ENCODE results near the gene MAP3K20.
A peak's percentile ranks its signal among the peaks of the same experiment; 100 is the strongest.

MAP3K20 gene

DNA sequence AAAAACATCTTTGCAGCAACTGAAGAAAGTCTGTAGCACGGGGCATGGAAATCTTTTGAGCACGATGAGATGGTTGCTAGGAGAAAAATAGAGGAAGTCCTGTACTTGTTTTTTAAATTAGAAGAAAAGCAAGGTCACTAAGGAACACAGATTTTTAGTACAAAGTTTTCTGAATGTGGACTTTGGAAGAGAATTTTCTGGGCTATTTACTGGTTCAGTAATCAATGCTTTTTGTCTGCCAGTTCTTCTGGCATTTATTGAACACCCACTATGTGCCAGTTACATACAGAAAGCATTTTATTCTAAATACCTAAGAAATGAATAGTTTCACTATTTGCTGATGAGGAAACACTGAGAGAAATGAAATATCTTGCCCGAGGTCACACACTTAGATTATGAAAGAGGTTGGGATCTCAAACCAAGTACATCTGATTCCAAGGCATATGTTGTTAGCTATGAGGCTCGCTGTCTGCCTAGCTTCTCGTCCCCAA lies 15.6 kb upstream of the MAP3K20 start:
- DNase-seq (ENCODE audit: low spot score): no peak
- TF ChIP-seq, protein P1, sequence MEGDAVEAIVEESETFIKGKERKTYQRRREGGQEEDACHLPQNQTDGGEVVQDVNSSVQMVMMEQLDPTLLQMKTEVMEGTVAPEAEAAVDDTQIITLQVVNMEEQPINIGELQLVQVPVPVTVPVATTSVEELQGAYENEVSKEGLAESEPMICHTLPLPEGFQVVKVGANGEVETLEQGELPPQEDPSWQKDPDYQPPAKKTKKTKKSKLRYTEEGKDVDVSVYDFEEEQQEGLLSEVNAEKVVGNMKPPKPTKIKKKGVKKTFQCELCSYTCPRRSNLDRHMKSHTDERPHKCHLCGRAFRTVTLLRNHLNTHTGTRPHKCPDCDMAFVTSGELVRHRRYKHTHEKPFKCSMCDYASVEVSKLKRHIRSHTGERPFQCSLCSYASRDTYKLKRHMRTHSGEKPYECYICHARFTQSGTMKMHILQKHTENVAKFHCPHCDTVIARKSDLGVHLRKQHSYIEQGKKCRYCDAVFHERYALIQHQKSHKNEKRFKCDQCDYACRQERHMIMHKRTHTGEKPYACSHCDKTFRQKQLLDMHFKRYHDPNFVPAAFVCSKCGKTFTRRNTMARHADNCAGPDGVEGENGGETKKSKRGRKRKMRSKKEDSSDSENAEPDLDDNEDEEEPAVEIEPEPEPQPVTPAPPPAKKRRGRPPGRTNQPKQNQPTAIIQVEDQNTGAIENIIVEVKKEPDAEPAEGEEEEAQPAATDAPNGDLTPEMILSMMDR (IDR thresholded peaks at IDR 0.05; ENCODE audit: extremely low read depth, missing control alignments): no peak

DNA sequence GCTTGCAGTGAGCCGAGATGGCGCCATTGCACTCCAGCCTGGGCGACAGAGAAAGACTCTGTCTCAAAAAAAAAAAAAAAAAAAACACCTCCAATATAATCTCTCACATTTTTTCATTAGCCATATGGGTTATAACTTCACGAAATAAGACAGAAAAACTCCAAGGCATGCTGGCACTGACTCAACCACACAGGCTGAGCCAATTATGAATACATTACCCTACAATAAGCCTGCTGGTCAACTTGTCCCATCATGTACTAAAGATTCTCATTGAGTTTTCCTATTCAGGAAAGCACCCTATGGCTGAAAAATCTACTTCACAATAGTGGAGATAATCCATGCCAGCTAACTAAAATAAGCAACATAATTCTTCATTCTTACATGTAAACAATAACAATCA lies 12.8 kb upstream of the MAP3K20 start:
- no peak for DNase-seq (ENCODE audit: low spot score)
- TF ChIP-seq, protein P1 (IDR thresholded peaks at IDR 0.05; ENCODE audit: extremely low read depth, missing control alignments): no peak

DNA sequence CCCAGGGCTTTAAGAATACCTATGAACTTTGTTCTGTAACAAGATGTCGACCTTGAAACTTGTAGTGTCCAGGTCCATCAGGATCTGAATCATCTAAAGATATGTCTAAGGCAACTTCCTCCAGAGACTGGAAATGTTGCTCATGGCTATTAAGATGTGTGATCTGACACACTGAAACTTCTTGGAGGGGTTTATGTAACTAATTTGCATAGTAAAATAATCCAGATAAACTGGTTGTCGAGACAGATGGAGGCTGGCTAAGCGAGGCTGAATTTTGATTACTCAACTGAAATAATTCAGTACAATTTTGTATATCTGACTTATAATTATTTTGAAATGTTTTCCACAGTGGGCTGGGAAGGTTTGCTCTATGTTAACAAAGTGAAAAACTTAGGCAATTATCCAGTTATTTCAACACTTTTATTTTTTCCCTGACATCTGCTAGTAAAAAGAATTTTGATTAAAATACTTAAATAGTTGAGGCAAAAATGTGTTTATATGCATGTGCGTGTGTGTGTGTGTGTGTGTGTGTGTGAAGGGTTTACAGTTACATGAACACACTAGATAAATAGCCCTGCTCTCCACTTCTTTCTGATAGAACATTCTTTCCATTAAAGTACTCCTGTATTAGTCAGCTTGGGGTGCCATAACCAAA lies 11.4 kb upstream of the MAP3K20 start:
- no peak for DNase-seq (ENCODE audit: low spot score)
- TF ChIP-seq, protein P1 (IDR thresholded peaks at IDR 0.05; ENCODE audit: extremely low read depth, missing control alignments): no peak

GRCh38 chr2:173066887-173067676 lies 8.6 kb upstream of the MAP3K20 start:
- TF ChIP-seq, protein P1 (IDR thresholded peaks at IDR 0.05; ENCODE audit: extremely low read depth, missing control alignments): no peak
- DNase-seq (ENCODE audit: low spot score): no peak

DNA sequence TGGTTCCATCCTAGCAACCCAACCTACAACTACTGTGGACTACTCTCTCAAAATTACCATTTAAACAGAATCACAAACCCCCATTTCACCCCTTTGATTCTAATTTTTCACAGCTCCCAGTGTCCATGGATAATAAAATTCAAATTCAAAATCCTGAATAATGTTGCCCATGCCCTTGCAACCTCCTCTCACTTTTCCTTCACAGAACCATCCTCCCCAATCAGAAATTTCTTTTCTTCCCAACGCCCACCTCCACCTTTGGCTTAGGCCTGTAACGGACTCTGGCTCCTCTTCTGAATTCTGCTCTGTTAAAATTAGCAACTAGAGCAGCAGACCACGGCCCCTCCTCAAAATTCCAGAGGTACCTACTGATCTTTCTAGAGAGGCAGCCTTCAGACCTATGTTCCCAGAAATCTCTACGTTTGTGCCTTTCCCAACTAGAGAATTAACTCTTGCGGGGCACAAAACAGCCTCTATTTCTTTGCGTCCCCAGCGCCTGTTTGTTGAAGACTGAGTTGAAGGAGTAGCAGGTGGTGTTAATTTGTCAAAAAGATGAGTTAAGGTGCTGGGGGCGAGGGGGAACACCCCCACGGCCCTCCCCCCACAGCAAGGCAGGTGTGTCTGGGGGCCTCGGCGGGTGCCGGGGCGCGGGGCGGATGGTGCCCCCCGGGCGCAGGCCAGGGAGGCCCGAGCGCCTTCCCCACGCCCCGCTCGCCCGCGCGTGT lies 428 bp upstream of the MAP3K20 start:
- TF ChIP-seq, protein P1 (IDR thresholded peaks at IDR 0.05; ENCODE audit: extremely low read depth, missing control alignments): no peak
- DNase-seq (ENCODE audit: low spot score): no peak

DNA sequence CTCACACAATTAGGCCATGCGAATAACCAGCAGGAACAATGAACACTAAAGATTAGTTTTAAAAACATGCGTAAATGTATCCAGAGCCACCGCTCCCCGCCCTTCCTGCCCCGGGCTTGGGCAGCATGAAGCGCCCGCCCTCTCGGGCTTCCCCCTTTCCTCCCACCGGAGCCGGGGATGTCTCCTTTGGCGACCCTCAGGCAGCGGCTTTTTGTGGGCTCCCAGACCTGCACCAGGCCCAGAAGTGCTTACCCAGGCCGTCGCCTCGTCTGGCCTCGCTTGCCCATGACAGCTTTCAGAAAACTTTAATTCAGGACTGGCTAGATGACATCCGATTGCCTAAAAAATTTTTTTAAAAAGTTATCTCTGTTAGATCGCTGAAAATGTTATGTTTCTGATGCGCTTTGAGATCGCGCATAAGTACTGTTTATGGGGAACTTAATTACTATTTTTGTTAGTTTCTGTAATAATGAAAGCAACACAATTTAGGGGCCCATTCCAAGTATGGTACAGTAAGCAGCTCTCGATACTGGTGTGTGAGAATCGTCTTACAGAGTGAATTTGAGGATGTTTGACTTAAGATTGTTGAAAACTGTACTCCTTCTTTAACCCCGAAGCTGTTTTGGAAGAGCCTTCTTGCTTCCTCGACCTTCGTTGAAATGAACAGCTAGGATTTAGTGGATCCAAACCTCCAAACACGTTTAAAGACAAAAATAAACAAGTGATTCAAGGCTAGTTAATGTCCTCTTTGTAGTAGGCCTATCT lies 1.1 kb downstream of the MAP3K20 start:
- DNase-seq (ENCODE audit: low spot score): peak; percentile 37

More for the DNA sequence above, 1.1 kb downstream of the MAP3K20 start:
- TF ChIP-seq, protein P1 (IDR thresholded peaks at IDR 0.05; ENCODE audit: extremely low read depth, missing control alignments): no peak

All from GM20000 (cell line).